Measurements from ENCODE around the gene PFN3.
A peak's percentile ranks its signal among the peaks of the same experiment; 100 is the strongest.
"Not testable (repeated sequence)": the region's sequence is repeated elsewhere in the genome, so short reads cannot be mapped to it uniquely, and the experiment has no call there.

The PFN3 gene

GRCh38 chr5:177425801-177426565 lies 25.5 kb upstream of the PFN3 start:
- peak; percentile 100 for DNase-seq (ENCODE audit: low read depth in 2 of 2)

GRCh38 chr5:177425196-177425800 lies 24.8 kb upstream of the PFN3 start:
- no peak for DNase-seq (ENCODE audit: low read depth in 2 of 2)

GRCh38 chr5:177423671-177424070 lies 23.2 kb upstream of the PFN3 start:
- DNase-seq (ENCODE audit: low read depth in 2 of 2), result no peak

- DNase-seq (ENCODE audit: low read depth in 2 of 2), result no peak
These were observed 20.8 kb upstream of the PFN3 start for GRCh38 chr5:177421062-177421798.

GRCh38 chr5:177420472-177420871 lies 20.0 kb upstream of the PFN3 start:
- DNase-seq (ENCODE audit: low read depth in 2 of 2), result not testable (repeated sequence)

- DNase-seq (ENCODE audit: low read depth in 2 of 2), result peak in 1 of 2 experiments; percentile 42
These were observed 18.6 kb upstream of the PFN3 start for GRCh38 chr5:177419046-177419445.

GRCh38 chr5:177417081-177417480 lies 16.6 kb upstream of the PFN3 start:
- DNase-seq (ENCODE audit: low read depth in 2 of 2), result not testable (repeated sequence)

GRCh38 chr5:177414481-177414880 lies 14.0 kb upstream of the PFN3 start:
- DNase-seq (ENCODE audit: low read depth in 2 of 2), result no peak

GRCh38 chr5:177412603-177413233 lies 12.3 kb upstream of the PFN3 start:
- no peak for DNase-seq (ENCODE audit: low read depth in 2 of 2)

- no peak for DNase-seq (ENCODE audit: low read depth in 2 of 2)
These were observed 10.1 kb upstream of the PFN3 start for GRCh38 chr5:177410575-177410974.

GRCh38 chr5:177409043-177409801 lies 8.8 kb upstream of the PFN3 start, which contains the start of gene F12:
Gene F12, minus strand, starts transcription at chr5:177409564. Its CDS starts 37 bp downstream, at chr5:177409527.
- no peak for DNase-seq (ENCODE audit: low read depth in 2 of 2)

GRCh38 chr5:177405805-177406204 lies 5.3 kb upstream of the PFN3 start:
- DNase-seq (ENCODE audit: low read depth in 2 of 2), result no peak

GRCh38 chr5:177405312-177405711 lies 4.9 kb upstream of the PFN3 start:
- DNase-seq (ENCODE audit: low read depth in 2 of 2), result no peak

- no peak for DNase-seq (ENCODE audit: low read depth in 2 of 2)
These were observed 4.2 kb upstream of the PFN3 start for GRCh38 chr5:177404641-177405179.

GRCh38 chr5:177403792-177404640 lies 3.6 kb upstream of the PFN3 start:
- no peak for DNase-seq (ENCODE audit: low read depth in 2 of 2)

GRCh38 chr5:177403102-177403791 lies 2.8 kb upstream of the PFN3 start:
- no peak for DNase-seq (ENCODE audit: low read depth in 2 of 2)

GRCh38 chr5:177402271-177403043 lies 2.0 kb upstream of the PFN3 start:
- DNase-seq (ENCODE audit: low read depth in 2 of 2), result no peak

- DNase-seq (ENCODE audit: low read depth in 2 of 2), result no peak
These were observed 2.5 kb downstream of the PFN3 start for GRCh38 chr5:177397875-177398390.

GRCh38 chr5:177396807-177397206 lies 3.7 kb downstream of the PFN3 start:
- DNase-seq (ENCODE audit: low read depth in 2 of 2), result no peak
